ENCODE data around the gene PADI1. TPM values are rescaled to one million over a fixed set of nuclear protein-coding genes. Genes with fewer than 3 reads are reported as not detected.

The PADI1 gene
- total RNA-seq, 6 experiments from 2014 or later, result 0.44 to 1.4 (median 0.92) TPM; not detected in 2

GRCh38 chr1:17227358-17227915, 22.5 kb downstream of the PADI1 start:
- H3K9me3 ChIP-seq, result no peaks in the 10 kb centered on the region
- intact Hi-C loops (cut with DNase I), result loop anchor here in 1 of 2 donors (5.0 kb wide), 1 partner anchor 100 kb away; no protein-coding TSS in a partner anchor
- H3K4me3 ChIP-seq, result no peak overlapping the region
- no peaks in the 10 kb centered on the region for H3K36me3 ChIP-seq
- no peak overlapping the region for H3K27ac ChIP-seq
- DNase-seq (no peak), ATAC-seq (no peak)
- WGBS (ENCODE audit: insufficient coverage, low coverage, low lambda C conversion rate, missing lambda C conversion rate), result 70% methylated on average over 6 of the region's 7 CpGs
- no peaks in the 10 kb centered on the region for H3K4me1 ChIP-seq
- no peaks in the 10 kb centered on the region for H3K27me3 ChIP-seq
- TF ChIP-seq POLR2A (IDR thresholded peaks at IDR 0.05) (no peak), CTCF (IDR thresholded peaks at IDR 0.05) (no peak)

GRCh38 chr1:17228619-17229018, 23.7 kb downstream of the PADI1 start:
- 78% methylated on average over 3 of the region's 8 CpGs for WGBS (ENCODE audit: insufficient coverage, low coverage, low lambda C conversion rate, missing lambda C conversion rate)
- Histone ChIP-seq H3K4me1 (no peaks in the 10 kb centered on the region), H3K27me3 (no peaks in the 10 kb centered on the region), H3K36me3 (no peaks in the 10 kb centered on the region), H3K27ac (no peak overlapping the region), H3K4me3 (no peak overlapping the region), H3K9me3 (no peaks in the 10 kb centered on the region)
- intact Hi-C loops (cut with DNase I), result loop anchor here in 1 of 2 donors (5.0 kb wide), 1 partner anchor 101 kb away; no protein-coding TSS in a partner anchor
- ATAC-seq (no peak), DNase-seq (no peak)
- TF ChIP-seq POLR2A (IDR thresholded peaks at IDR 0.05), result no peak
- no peak for TF ChIP-seq CTCF (IDR thresholded peaks at IDR 0.05)

GRCh38 chr1:17229379-17229778, 24.5 kb downstream of the PADI1 start:
- intact Hi-C loops (cut with DNase I), result loop anchor here in 1 of 2 donors (5.0 kb wide), 1 partner anchor 102 kb away; no protein-coding TSS in a partner anchor
- H3K27me3 ChIP-seq, result no peaks in the 10 kb centered on the region
- H3K27ac ChIP-seq, result no peak overlapping the region
- TF ChIP-seq CTCF (IDR thresholded peaks at IDR 0.05) (no peak), POLR2A (IDR thresholded peaks at IDR 0.05) (no peak)
- ATAC-seq, result no peak
- 45% methylated on average over 3 of the region's 6 CpGs for WGBS (ENCODE audit: insufficient coverage, low coverage, low lambda C conversion rate, missing lambda C conversion rate)
- H3K4me1 ChIP-seq, result no peaks in the 10 kb centered on the region
- no peaks in the 10 kb centered on the region for H3K36me3 ChIP-seq
- H3K4me3 ChIP-seq, result no peak overlapping the region
- H3K9me3 ChIP-seq, result no peaks in the 10 kb centered on the region
- no peak for DNase-seq

GRCh38 chr1:17230106-17230505, 25.2 kb downstream of the PADI1 start:
- Histone ChIP-seq H3K36me3 (no peaks in the 10 kb centered on the region), H3K27me3 (no peaks in the 10 kb centered on the region), H3K4me1 (no peaks in the 10 kb centered on the region), H3K9me3 (no peaks in the 10 kb centered on the region), H3K27ac (no peak overlapping the region), H3K4me3 (no peak overlapping the region)
- TF ChIP-seq CTCF (IDR thresholded peaks at IDR 0.05) (no peak), POLR2A (IDR thresholded peaks at IDR 0.05) (no peak)
- DNase-seq (no peak), ATAC-seq (no peak)
- 82% methylated on average over 2 of the region's 10 CpGs for WGBS (ENCODE audit: insufficient coverage, low coverage, low lambda C conversion rate, missing lambda C conversion rate)
- intact Hi-C loops (cut with DNase I), result loop anchor here in 1 of 2 donors (5.0 kb wide), 1 partner anchor 98 kb away; no protein-coding TSS in a partner anchor
